ENCODE results near the gene CIB4.

Gene CIB4

GRCh38 chr2:26614216-26615138, 26.7 kb downstream of the CIB4 start:
- no peak for DNase-seq (ENCODE audit: low spot score)
- TF ChIP-seq, protein P1, sequence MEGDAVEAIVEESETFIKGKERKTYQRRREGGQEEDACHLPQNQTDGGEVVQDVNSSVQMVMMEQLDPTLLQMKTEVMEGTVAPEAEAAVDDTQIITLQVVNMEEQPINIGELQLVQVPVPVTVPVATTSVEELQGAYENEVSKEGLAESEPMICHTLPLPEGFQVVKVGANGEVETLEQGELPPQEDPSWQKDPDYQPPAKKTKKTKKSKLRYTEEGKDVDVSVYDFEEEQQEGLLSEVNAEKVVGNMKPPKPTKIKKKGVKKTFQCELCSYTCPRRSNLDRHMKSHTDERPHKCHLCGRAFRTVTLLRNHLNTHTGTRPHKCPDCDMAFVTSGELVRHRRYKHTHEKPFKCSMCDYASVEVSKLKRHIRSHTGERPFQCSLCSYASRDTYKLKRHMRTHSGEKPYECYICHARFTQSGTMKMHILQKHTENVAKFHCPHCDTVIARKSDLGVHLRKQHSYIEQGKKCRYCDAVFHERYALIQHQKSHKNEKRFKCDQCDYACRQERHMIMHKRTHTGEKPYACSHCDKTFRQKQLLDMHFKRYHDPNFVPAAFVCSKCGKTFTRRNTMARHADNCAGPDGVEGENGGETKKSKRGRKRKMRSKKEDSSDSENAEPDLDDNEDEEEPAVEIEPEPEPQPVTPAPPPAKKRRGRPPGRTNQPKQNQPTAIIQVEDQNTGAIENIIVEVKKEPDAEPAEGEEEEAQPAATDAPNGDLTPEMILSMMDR (IDR thresholded peaks at IDR 0.05; ENCODE audit: extremely low read depth, insufficient read depth, missing control alignments) = no peak
- in situ Hi-C loops (cut with MboI; ENCODE audit: low pct_unique_long_range_greater_than_20kb, low sequenced_read_pairs, unreplicated experiment) = no loop called here

DNA sequence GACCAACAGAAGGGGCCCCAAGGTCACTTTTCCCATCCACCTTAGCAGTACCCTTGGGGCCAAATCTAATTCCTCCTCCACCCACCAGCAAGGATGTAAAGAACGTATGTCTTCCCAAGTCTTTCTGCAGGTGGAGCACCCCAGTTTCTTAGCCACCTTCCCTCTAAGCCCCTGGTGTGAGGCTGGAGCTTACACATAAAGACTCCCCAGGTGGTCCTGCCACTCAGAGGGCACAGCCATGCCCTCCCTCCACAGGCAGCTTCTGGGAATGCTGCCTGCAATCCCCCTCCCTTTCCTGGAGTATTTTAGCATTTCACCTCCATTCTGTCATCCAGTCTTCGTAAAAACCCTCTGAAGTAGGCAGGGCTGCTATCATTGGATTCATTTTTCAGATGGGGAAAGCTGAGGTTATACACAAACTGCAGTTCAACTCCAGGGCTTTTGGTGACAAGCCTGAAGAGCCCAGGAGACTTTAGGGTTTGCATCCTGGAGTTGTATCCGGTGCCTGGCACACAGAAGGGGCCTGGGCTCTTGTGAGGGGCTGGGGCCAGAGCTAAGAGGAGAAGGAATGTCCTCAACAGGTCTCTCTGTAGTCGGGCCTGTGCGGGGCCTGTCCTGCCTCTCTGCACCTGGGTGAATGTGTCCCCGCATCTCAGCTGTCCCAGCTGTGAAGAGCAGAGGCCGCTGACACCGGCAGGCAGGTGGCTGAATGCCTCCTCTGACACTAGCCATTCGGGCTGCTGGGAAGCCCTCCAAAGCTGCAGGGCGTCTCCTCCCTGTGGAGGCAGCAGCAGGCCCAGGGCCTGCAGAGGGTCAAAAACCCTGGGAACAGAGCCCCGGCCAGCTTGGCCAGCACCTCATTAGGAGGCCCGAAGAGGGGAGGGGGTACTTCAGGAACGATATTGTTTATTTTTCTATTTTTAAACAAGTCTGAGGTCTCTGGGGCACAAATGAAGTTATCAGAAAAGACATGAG, 27.6 kb downstream of the CIB4 start:
- in situ Hi-C loops (cut with MboI; ENCODE audit: low pct_unique_long_range_greater_than_20kb, low sequenced_read_pairs, unreplicated experiment) = no loop called here
- no peak for DNase-seq (ENCODE audit: low spot score)
- TF ChIP-seq, protein P1 (IDR thresholded peaks at IDR 0.05; ENCODE audit: extremely low read depth, insufficient read depth, missing control alignments) = no peak

GRCh38 chr2:26612522-26613240, 28.5 kb downstream of the CIB4 start:
- no peak for DNase-seq (ENCODE audit: low spot score)
- in situ Hi-C loops (cut with MboI; ENCODE audit: low pct_unique_long_range_greater_than_20kb, low sequenced_read_pairs, unreplicated experiment) = no loop called here
- TF ChIP-seq, protein P1 (IDR thresholded peaks at IDR 0.05; ENCODE audit: extremely low read depth, insufficient read depth, missing control alignments) = no peak

DNA sequence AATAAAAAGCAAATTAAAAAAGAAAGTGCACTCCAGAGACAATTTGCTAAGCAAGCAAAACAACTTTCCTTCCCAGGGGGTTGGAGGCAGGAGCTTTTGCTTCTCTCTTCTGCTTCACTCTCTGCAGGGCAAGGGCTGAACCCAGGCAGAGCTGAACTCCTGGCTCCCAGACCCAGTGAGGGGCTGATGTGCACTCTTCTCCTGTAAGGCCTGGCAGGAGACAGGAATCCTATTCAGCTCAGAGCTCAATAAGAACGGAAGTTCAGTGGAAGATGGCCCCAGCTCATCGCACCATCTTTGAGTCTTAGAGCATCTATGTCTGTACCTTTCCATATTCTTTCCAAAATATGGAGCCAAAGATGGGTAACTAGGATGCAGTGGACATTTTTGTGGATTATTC, 29.1 kb downstream of the CIB4 start:
- in situ Hi-C loops (cut with MboI; ENCODE audit: low pct_unique_long_range_greater_than_20kb, low sequenced_read_pairs, unreplicated experiment) = no loop called here
- TF ChIP-seq, protein P1 (IDR thresholded peaks at IDR 0.05; ENCODE audit: extremely low read depth, insufficient read depth, missing control alignments) = no peak
- DNase-seq (ENCODE audit: low spot score) = no peak

GRCh38 chr2:26610504-26611335, 30.4 kb downstream of the CIB4 start:
- TF ChIP-seq, protein P1 (IDR thresholded peaks at IDR 0.05; ENCODE audit: extremely low read depth, insufficient read depth, missing control alignments) = no peak
- no peak for DNase-seq (ENCODE audit: low spot score)
- in situ Hi-C loops (cut with MboI; ENCODE audit: low pct_unique_long_range_greater_than_20kb, low sequenced_read_pairs, unreplicated experiment) = no loop called here
